GM18505 (cell line): Measurements from ENCODE around the gene SLC66A3.

Experiments used
- ATAC-seq: cut with Tn5 transposase; IDR thresholded peaks from one replicate; pipeline ENCODE4 v1.9.1; 2021; ENCODE audit not compliant: unreplicated experiment
- POLR2A ChIP-seq: IDR thresholded peaks from 4 replicates; pipeline ENCODE4 v1.6.1; 2011; ENCODE audit warnings: borderline replicate concordance; ENCODE audit not compliant: insufficient read depth, insufficient read length; ENCODE audit errors: extremely low read depth

SLC66A3 gene

GRCh38 chr2:11182951-11183350 lies 27.7 kb downstream of the SLC66A3 start:
- no peak for TF ChIP-seq POLR2A
- no peak for ATAC-seq

- no peak for ATAC-seq
- no peak for TF ChIP-seq POLR2A
These were observed 30.9 kb downstream of the SLC66A3 start for GRCh38 chr2:11186145-11186544.

- TF ChIP-seq POLR2A, result no peak
- no peak for ATAC-seq
These were observed 31.9 kb downstream of the SLC66A3 start for GRCh38 chr2:11187083-11187619.

- TF ChIP-seq POLR2A, result no peak
- ATAC-seq, result no peak
These were observed 32.5 kb downstream of the SLC66A3 start for GRCh38 chr2:11187731-11188130.

- no peak for ATAC-seq
- TF ChIP-seq POLR2A, result no peak
These were observed 41.0 kb downstream of the SLC66A3 start for GRCh38 chr2:11196246-11196645.

GRCh38 chr2:11200651-11201050 lies 45.4 kb downstream of the SLC66A3 start:
- no peak for ATAC-seq
- TF ChIP-seq POLR2A, result no peak

GRCh38 chr2:11201969-11202368 lies 46.7 kb downstream of the SLC66A3 start:
- ATAC-seq, result no peak
- TF ChIP-seq POLR2A, result no peak

- TF ChIP-seq POLR2A, result no peak
- ATAC-seq, result no peak
These were observed 48.2 kb downstream of the SLC66A3 start for GRCh38 chr2:11203480-11203879.

GRCh38 chr2:11208083-11208482 lies 52.8 kb downstream of the SLC66A3 start:
- ATAC-seq, result no peak
- TF ChIP-seq POLR2A, result no peak

- no peak for TF ChIP-seq POLR2A
- no peak for ATAC-seq
These were observed 57.4 kb downstream of the SLC66A3 start for GRCh38 chr2:11212645-11213044.

GRCh38 chr2:11213090-11213638 lies 57.9 kb downstream of the SLC66A3 start:
- ATAC-seq, result no peak
- TF ChIP-seq POLR2A, result no peak

GRCh38 chr2:11213975-11214374 lies 58.7 kb downstream of the SLC66A3 start:
- TF ChIP-seq POLR2A, result no peak
- no peak for ATAC-seq

GRCh38 chr2:11214770-11215169 lies 59.5 kb downstream of the SLC66A3 start:
- no peak for TF ChIP-seq POLR2A

GRCh38 chr2:11215407-11215806 lies 60.1 kb downstream of the SLC66A3 start:
- ATAC-seq, result no peak
- TF ChIP-seq POLR2A, result no peak

More at GRCh38 chr2:11214770-11215169, 59.5 kb downstream of the SLC66A3 start:
- no peak for ATAC-seq

GRCh38 chr2:11220445-11220844 lies 65.2 kb downstream of the SLC66A3 start:
- TF ChIP-seq POLR2A, result no peak
- no peak for ATAC-seq
